Stimulated activated CD4-positive, alpha-beta T cell treated with anti-CD3 and anti-CD28 coated beads, Interleukin-15, amount 100 ng/mL, for 48 hours (primary cell): ENCODE measurements around the gene GRIK1.

ENCODE experiments used
- DNase-seq, 2 donors: peaks; one replicate each; pipeline ENCODE4 v3.0.0-alpha.2; 2020; ENCODE audit warnings: low read depth in 2 of 2

Gene GRIK1

GRCh38 chr21:29673096-29673610, 266.6 kb downstream of the GRIK1 start:
- no peak for DNase-seq

GRCh38 chr21:29671728-29672127, 268.1 kb downstream of the GRIK1 start:
- no peak for DNase-seq

GRCh38 chr21:29670228-29670627, 269.6 kb downstream of the GRIK1 start:
- no peak for DNase-seq

- no peak for DNase-seq
These were observed 270.4 kb downstream of the GRIK1 start for GRCh38 chr21:29669416-29669815.

- DNase-seq, result no peak
These were observed 272.1 kb downstream of the GRIK1 start for GRCh38 chr21:29667651-29668050.

- no peak for DNase-seq
These were observed 275.2 kb downstream of the GRIK1 start for GRCh38 chr21:29664615-29665014.

- no peak for DNase-seq
These were observed 277.9 kb downstream of the GRIK1 start for GRCh38 chr21:29661672-29662442.

- no peak for DNase-seq
These were observed 279.6 kb downstream of the GRIK1 start for GRCh38 chr21:29660047-29660720.

- no peak for DNase-seq
These were observed 280.9 kb downstream of the GRIK1 start for GRCh38 chr21:29658934-29659203.

- no peak for DNase-seq
These were observed 281.4 kb downstream of the GRIK1 start for GRCh38 chr21:29658177-29658933.

- DNase-seq, result no peak
These were observed 282.4 kb downstream of the GRIK1 start for GRCh38 chr21:29657240-29657989.

GRCh38 chr21:29656504-29657239, 283.1 kb downstream of the GRIK1 start:
- DNase-seq, result no peak

- DNase-seq, result no peak
These were observed 284.2 kb downstream of the GRIK1 start for GRCh38 chr21:29655577-29655976.

GRCh38 chr21:29654855-29655254, 284.9 kb downstream of the GRIK1 start:
- no peak for DNase-seq

- no peak for DNase-seq
These were observed 285.6 kb downstream of the GRIK1 start for GRCh38 chr21:29654203-29654602.

GRCh38 chr21:29650523-29651022, 289.2 kb downstream of the GRIK1 start:
- no peak for DNase-seq

- DNase-seq, result no peak
These were observed 290.4 kb downstream of the GRIK1 start for GRCh38 chr21:29649406-29649814.

GRCh38 chr21:29648710-29649240, 291.0 kb downstream of the GRIK1 start:
- DNase-seq, result no peak

GRCh38 chr21:29647353-29647781, 292.4 kb downstream of the GRIK1 start:
- DNase-seq, result no peak

GRCh38 chr21:29645666-29646553, 293.9 kb downstream of the GRIK1 start:
- DNase-seq, result no peak
